Liver (tissue), 9 donors: ENCODE results near the gene NDUFS7. TPM values are rescaled to one million over a fixed set of nuclear protein-coding genes. Genes with fewer than 3 reads are reported as not detected.

Experiments used
- DNase-seq: peaks from one replicate; pipeline ENCODE4 v3.0.0-alpha.2; 2017; ENCODE audit warnings: low spot score
- H3K27ac ChIP-seq, 2 donors: one replicate each; pipeline ENCODE4 v1.7.0; 2013; ENCODE audit warnings: inconsistent platforms in 2 of 2, low read length in 2 of 2, control low read depth in 1 of 2, low read depth in 1 of 2, mild to moderate bottlenecking in 1 of 2
- H3K27me3 ChIP-seq, 4 donors: one replicate each; pipeline versions ENCODE4 v1.6.1 to v1.7.0; 2013; ENCODE audit warnings: low read length in 3 of 4, inconsistent platforms in 1 of 4, mild to moderate bottlenecking in 1 of 4, moderate library complexity in 1 of 4; ENCODE audit not compliant: control insufficient read depth in 4 of 4, insufficient read depth in 4 of 4
- H3K36me3 ChIP-seq, 4 donors: one replicate each; pipeline versions ENCODE4 v1.6.1 to v1.7.0; 2013; ENCODE audit warnings: low read length in 3 of 4, mild to moderate bottlenecking in 3 of 4, low read depth in 1 of 4, moderate library complexity in 1 of 4; ENCODE audit not compliant: control insufficient read depth in 4 of 4, insufficient read depth in 3 of 4
- H3K4me1 ChIP-seq, 4 donors: one replicate each; pipeline versions ENCODE4 v1.6.1 to v1.7.0; 2013; ENCODE audit warnings: low read length in 3 of 4, mild to moderate bottlenecking in 3 of 4, moderate library complexity in 1 of 4; ENCODE audit not compliant: control insufficient read depth in 4 of 4, insufficient read depth in 4 of 4
- H3K4me3 ChIP-seq, 3 donors: one replicate each; pipeline versions ENCODE4 v1.6.1 to v1.7.0; 2013; ENCODE audit warnings: low read length in 3 of 3, control low read depth in 1 of 3, low read depth in 1 of 3, mild to moderate bottlenecking in 1 of 3
- H3K9ac ChIP-seq, 2 donors: one replicate each; pipeline ENCODE4 v1.7.0; 2013; ENCODE audit warnings: low read length in 2 of 2, mild to moderate bottlenecking in 2 of 2, moderate library complexity in 2 of 2, control low read depth in 1 of 2, low read depth in 1 of 2
- H3K9me3 ChIP-seq, 4 donors: one replicate each; pipeline versions ENCODE4 v1.6.1 to v1.7.0; 2013; ENCODE audit warnings: low read length in 3 of 4; ENCODE audit not compliant: control insufficient read depth in 4 of 4
- FOXA1 ChIP-seq: IDR thresholded peaks from 2 replicates; pipeline ENCODE4 v1.6.1; 2016; ENCODE audit warnings: antibody characterized with exemption
- FOXA2 ChIP-seq: IDR thresholded peaks from 2 replicates; pipeline ENCODE4 v1.6.1; 2016; ENCODE audit warnings: antibody characterized with exemption
- GABPA ChIP-seq, 2 donors: IDR thresholded peaks in 1 of 2; conservative IDR thresholded peaks in 1 of 2; 2 replicates each; pipeline ENCODE4 v1.6.1; 2016; ENCODE audit warnings: antibody characterized with exemption in 2 of 2, mild to moderate bottlenecking in 1 of 2, moderate library complexity in 1 of 2
- HNF4A ChIP-seq, 2 donors: conservative IDR thresholded peaks; 2 replicates each; pipeline ENCODE4 v1.6.1; 2016; ENCODE audit warnings: antibody characterized with exemption in 2 of 2, mild to moderate bottlenecking in 2 of 2
- HNF4G ChIP-seq: IDR thresholded peaks from 2 replicates; pipeline ENCODE4 v1.6.1; 2016; ENCODE audit warnings: antibody characterized with exemption
- NR2F2 ChIP-seq: IDR thresholded peaks from 2 replicates; pipeline ENCODE4 v1.6.1; 2016; ENCODE audit warnings: antibody characterized with exemption
- RAD21 ChIP-seq, 2 donors: IDR thresholded peaks; 2 replicates each; pipeline ENCODE4 v1.6.1; 2016; ENCODE audit warnings: antibody characterized with exemption in 2 of 2, mild to moderate bottlenecking in 2 of 2
- RXRA ChIP-seq, 2 donors: IDR thresholded peaks; 2 replicates each; pipeline ENCODE4 v1.6.1; 2017 to 2018; ENCODE audit warnings: antibody characterized with exemption in 2 of 2, mild to moderate bottlenecking in 1 of 2
- SP1 ChIP-seq: IDR thresholded peaks from 2 replicates; pipeline ENCODE4 v1.6.1; 2018; ENCODE audit warnings: antibody characterized with exemption, mild to moderate bottlenecking
- TAF1 ChIP-seq: conservative IDR thresholded peaks from 2 replicates; pipeline ENCODE4 v1.6.1; 2016; ENCODE audit warnings: antibody characterized with exemption, mild to moderate bottlenecking
- YY1 ChIP-seq: IDR thresholded peaks from 2 replicates; pipeline ENCODE4 v1.6.1; 2016; ENCODE audit warnings: antibody characterized with exemption, mild to moderate bottlenecking
- WGBS: extraction: QIAGEN DNeasy Blood & Tissue Kit; methylation state at CpG from one replicate; pipeline ENCODE4 v1.1.7; 2013; 5-methylcytosine and 5-hydroxymethylcytosine counted together
- polyA plus RNA-seq, 2 donors: library from polyadenylated mRNA; stranded (reverse) in 1 of 2; unstranded in 1 of 2; fragments of 200-250 nt in 1 of 2; fragments of >200 nt in 1 of 2; fragmentation: Nextera tagmentation in 1 of 2; extraction: Ambion mirVana in 1 of 2; gene quantifications; one replicate each; pipeline versions ENCODE4 v1.2.1 to v1.2.3, GENCODE V29; 2013 to 2015
- total RNA-seq, 2 donors: library from RNA; depleted of rRNA; stranded (reverse); fragments of >200 nt; gene quantifications; one replicate each; pipeline ENCODE4 v1.2.3, GENCODE V29; 2014
- TF ChIP-seq, protein P1 (sequence below): fragments of 150-350 bp; IDR thresholded peaks from 2 replicates; pipeline ENCODE4 v1.5.1; 2017; ENCODE audit warnings: improper control_type of control experiment, low read depth, low read length; ENCODE audit not compliant: missing input control
- TF ChIP-seq, protein P2 (sequence below): IDR thresholded peaks from 2 replicates; pipeline ENCODE4 v1.6.1; 2016; ENCODE audit warnings: antibody characterized with exemption
- TF ChIP-seq, protein P3 (sequence below): IDR thresholded peaks from 2 replicates; pipeline ENCODE4 v1.6.1; 2016; ENCODE audit warnings: antibody characterized with exemption, mild to moderate bottlenecking
- TF ChIP-seq, protein P4 (sequence below): IDR thresholded peaks from 2 replicates; pipeline ENCODE4 v1.6.1; 2016; ENCODE audit warnings: antibody characterized with exemption
- TF ChIP-seq, protein P5 (sequence below): IDR thresholded peaks from 2 replicates; pipeline ENCODE4 v1.6.1; 2016; ENCODE audit warnings: antibody characterized with exemption
- donor health status: healthy.
- donor health status: healthy.
- donor health status: healthy.
- donor health status: healthy.
- donor health status: healthy.

NDUFS7 gene
- total and polyA plus RNA-seq, 4 donors: 54.4 to 185 (median 128) TPM

GRCh38 chr19:1385816-1386215 lies 2.1 kb downstream of the NDUFS7 start:
- Histone ChIP-seq H3K36me3 (peaks cover 7 to 23% (median 12%) of the 10 kb centered on the region in 4 donors), H3K4me3 (no peak overlapping the region), H3K9me3 (no peaks in the 10 kb centered on the region), H3K4me1 (peaks cover 3 to 25% (median 12%) of the 10 kb centered on the region in 4 donors), H3K27ac (no peak overlapping the region), H3K9ac (no peak overlapping the region), H3K27me3 (no peaks in the 10 kb centered on the region)
- DNase-seq: no peak
- 95% methylated on average over 3 of the region's 3 CpGs for WGBS
- TF ChIP-seq, protein P1, sequence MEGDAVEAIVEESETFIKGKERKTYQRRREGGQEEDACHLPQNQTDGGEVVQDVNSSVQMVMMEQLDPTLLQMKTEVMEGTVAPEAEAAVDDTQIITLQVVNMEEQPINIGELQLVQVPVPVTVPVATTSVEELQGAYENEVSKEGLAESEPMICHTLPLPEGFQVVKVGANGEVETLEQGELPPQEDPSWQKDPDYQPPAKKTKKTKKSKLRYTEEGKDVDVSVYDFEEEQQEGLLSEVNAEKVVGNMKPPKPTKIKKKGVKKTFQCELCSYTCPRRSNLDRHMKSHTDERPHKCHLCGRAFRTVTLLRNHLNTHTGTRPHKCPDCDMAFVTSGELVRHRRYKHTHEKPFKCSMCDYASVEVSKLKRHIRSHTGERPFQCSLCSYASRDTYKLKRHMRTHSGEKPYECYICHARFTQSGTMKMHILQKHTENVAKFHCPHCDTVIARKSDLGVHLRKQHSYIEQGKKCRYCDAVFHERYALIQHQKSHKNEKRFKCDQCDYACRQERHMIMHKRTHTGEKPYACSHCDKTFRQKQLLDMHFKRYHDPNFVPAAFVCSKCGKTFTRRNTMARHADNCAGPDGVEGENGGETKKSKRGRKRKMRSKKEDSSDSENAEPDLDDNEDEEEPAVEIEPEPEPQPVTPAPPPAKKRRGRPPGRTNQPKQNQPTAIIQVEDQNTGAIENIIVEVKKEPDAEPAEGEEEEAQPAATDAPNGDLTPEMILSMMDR: no peak
- TF ChIP-seq TAF1 (no peak), SP1 (no peak), HNF4A (conservative IDR thresholded peaks at IDR 0.05) (no peak), RXRA (IDR thresholded peaks at IDR 0.05) (no peak), FOXA1 (no peak), FOXA2 (no peak)
- TF ChIP-seq, protein P2, sequence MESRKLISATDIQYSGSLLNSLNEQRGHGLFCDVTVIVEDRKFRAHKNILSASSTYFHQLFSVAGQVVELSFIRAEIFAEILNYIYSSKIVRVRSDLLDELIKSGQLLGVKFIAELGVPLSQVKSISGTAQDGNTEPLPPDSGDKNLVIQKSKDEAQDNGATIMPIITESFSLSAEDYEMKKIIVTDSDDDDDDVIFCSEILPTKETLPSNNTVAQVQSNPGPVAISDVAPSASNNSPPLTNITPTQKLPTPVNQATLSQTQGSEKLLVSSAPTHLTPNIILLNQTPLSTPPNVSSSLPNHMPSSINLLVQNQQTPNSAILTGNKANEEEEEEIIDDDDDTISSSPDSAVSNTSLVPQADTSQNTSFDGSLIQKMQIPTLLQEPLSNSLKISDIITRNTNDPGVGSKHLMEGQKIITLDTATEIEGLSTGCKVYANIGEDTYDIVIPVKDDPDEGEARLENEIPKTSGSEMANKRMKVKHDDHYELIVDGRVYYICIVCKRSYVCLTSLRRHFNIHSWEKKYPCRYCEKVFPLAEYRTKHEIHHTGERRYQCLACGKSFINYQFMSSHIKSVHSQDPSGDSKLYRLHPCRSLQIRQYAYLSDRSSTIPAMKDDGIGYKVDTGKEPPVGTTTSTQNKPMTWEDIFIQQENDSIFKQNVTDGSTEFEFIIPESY: no peak
- TF ChIP-seq, protein P3, sequence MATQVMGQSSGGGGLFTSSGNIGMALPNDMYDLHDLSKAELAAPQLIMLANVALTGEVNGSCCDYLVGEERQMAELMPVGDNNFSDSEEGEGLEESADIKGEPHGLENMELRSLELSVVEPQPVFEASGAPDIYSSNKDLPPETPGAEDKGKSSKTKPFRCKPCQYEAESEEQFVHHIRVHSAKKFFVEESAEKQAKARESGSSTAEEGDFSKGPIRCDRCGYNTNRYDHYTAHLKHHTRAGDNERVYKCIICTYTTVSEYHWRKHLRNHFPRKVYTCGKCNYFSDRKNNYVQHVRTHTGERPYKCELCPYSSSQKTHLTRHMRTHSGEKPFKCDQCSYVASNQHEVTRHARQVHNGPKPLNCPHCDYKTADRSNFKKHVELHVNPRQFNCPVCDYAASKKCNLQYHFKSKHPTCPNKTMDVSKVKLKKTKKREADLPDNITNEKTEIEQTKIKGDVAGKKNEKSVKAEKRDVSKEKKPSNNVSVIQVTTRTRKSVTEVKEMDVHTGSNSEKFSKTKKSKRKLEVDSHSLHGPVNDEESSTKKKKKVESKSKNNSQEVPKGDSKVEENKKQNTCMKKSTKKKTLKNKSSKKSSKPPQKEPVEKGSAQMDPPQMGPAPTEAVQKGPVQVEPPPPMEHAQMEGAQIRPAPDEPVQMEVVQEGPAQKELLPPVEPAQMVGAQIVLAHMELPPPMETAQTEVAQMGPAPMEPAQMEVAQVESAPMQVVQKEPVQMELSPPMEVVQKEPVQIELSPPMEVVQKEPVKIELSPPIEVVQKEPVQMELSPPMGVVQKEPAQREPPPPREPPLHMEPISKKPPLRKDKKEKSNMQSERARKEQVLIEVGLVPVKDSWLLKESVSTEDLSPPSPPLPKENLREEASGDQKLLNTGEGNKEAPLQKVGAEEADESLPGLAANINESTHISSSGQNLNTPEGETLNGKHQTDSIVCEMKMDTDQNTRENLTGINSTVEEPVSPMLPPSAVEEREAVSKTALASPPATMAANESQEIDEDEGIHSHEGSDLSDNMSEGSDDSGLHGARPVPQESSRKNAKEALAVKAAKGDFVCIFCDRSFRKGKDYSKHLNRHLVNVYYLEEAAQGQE: no peak
- TF ChIP-seq, protein P4, sequence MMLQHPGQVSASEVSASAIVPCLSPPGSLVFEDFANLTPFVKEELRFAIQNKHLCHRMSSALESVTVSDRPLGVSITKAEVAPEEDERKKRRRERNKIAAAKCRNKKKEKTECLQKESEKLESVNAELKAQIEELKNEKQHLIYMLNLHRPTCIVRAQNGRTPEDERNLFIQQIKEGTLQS: no peak

GRCh38 chr19:1386945-1387683 lies 3.4 kb downstream of the NDUFS7 start:
- Histone ChIP-seq H3K4me1 (peaks cover 3 to 19% (median 10%) of the 10 kb centered on the region in 4 donors), H3K9ac (no peak overlapping the region), H3K4me3 (no peak overlapping the region), H3K9me3 (no peaks in the 10 kb centered on the region), H3K27me3 (no peaks in the 10 kb centered on the region), H3K36me3 (peaks cover 7 to 26% (median 15%) of the 10 kb centered on the region in 4 donors), H3K27ac (no peak overlapping the region)
- no peak for DNase-seq
- TF ChIP-seq GABPA (IDR thresholded peaks at IDR 0.05 in 1 of 2, conservative IDR thresholded peaks at IDR 0.05 in 1 of 2) (no peak), NR2F2 (no peak), RXRA (IDR thresholded peaks at IDR 0.05) (no peak), HNF4A (conservative IDR thresholded peaks at IDR 0.05) (no peak), HNF4G (no peak), SP1 (no peak), TAF1 (no peak), FOXA1 (no peak), RAD21 (IDR thresholded peaks at IDR 0.05) (no peak), FOXA2 (no peak), YY1 (no peak)
- TF ChIP-seq, protein P5, sequence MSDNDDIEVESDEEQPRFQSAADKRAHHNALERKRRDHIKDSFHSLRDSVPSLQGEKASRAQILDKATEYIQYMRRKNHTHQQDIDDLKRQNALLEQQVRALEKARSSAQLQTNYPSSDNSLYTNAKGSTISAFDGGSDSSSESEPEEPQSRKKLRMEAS: no peak
- TF ChIP-seq, protein P4: no peak
- TF ChIP-seq, protein P2: no peak
- TF ChIP-seq, protein P3: no peak
- WGBS: 94% methylated on average over 39 of the region's 39 CpGs
